Mesendoderm (in vitro differentiated cells): Measurements from ENCODE around the gene ZSWIM6.

Source experiments
- DNase-seq: peaks from one replicate; pipeline ENCODE4 v3.0.0; 2013
- H2AK5ac ChIP-seq: 2 replicates; pipeline ENCODE4 v1.6.1; 2013; ENCODE audit warnings: low read length, inconsistent platforms
- H2BK120ac ChIP-seq: 2 replicates; pipeline ENCODE4 v1.6.1; 2013; ENCODE audit warnings: low read depth, mild to moderate bottlenecking, low read length, moderate library complexity, mixed read lengths
- H2BK15ac ChIP-seq: replicated peaks from 2 replicates; pipeline ENCODE4 v1.6.1; 2013; ENCODE audit warnings: low read depth, mild to moderate bottlenecking, moderate library complexity
- H2BK5ac ChIP-seq: 2 replicates; pipeline ENCODE4 v1.6.1; 2013; ENCODE audit warnings: low read length, inconsistent platforms
- H3K18ac ChIP-seq: 2 replicates; pipeline ENCODE4 v1.6.1; 2013; ENCODE audit warnings: mild to moderate bottlenecking, low read length, mixed read lengths
- H3K23ac ChIP-seq: one replicate; pipeline ENCODE4 v1.6.1; 2013; ENCODE audit warnings: low read length
- H3K27ac ChIP-seq: 2 replicates; pipeline ENCODE4 v1.5.1; 2013; ENCODE audit warnings: low read depth, mild to moderate bottlenecking, inconsistent platforms, low read length, moderate library complexity
- H3K27me3 ChIP-seq: 2 replicates; pipeline ENCODE4 v1.6.1; 2013; ENCODE audit warnings: low read length, control low read depth, mild to moderate bottlenecking, inconsistent platforms; ENCODE audit not compliant: insufficient read depth, poor library complexity
- H3K36me3 ChIP-seq: 2 replicates; pipeline ENCODE4 v1.6.1; 2013; ENCODE audit warnings: low read length, inconsistent platforms; ENCODE audit not compliant: control insufficient read depth, insufficient read depth
- H3K4ac ChIP-seq: one replicate; pipeline ENCODE4 v1.6.1; 2013; ENCODE audit warnings: low read depth, mild to moderate bottlenecking, low read length, moderate library complexity
- H3K4me1 ChIP-seq: 2 replicates; pipeline ENCODE4 v1.6.1; 2013; ENCODE audit warnings: low read depth, low read length, inconsistent platforms; ENCODE audit not compliant: control insufficient read depth
- H3K4me2 ChIP-seq: 2 replicates; pipeline ENCODE4 v1.6.1; 2013; ENCODE audit warnings: low read length
- H3K4me3 ChIP-seq: 2 replicates; pipeline ENCODE4 v1.5.1; 2013; ENCODE audit warnings: mild to moderate bottlenecking, low read length
- H3K56ac ChIP-seq: one replicate; pipeline ENCODE4 v1.6.1; 2013; ENCODE audit warnings: low read length
- H3K79me1 ChIP-seq: 2 replicates; pipeline ENCODE4 v1.6.1; 2013; ENCODE audit warnings: low read length, inconsistent platforms
- H3K79me2 ChIP-seq: 2 replicates; pipeline ENCODE4 v1.6.1; 2013; ENCODE audit warnings: mild to moderate bottlenecking, low read length; ENCODE audit not compliant: control insufficient read depth, insufficient read depth
- H3K9ac ChIP-seq: 2 replicates; pipeline ENCODE4 v1.6.1; 2013; ENCODE audit warnings: low read length, inconsistent platforms
- H4K5ac ChIP-seq: one replicate; pipeline ENCODE4 v1.6.1; 2013; ENCODE audit warnings: low read length
- H4K8ac ChIP-seq: one replicate; pipeline ENCODE4 v1.6.1; 2013; ENCODE audit warnings: low read depth, mild to moderate bottlenecking, control low read depth, low read length, moderate library complexity
- WGBS: extraction: QIAGEN DNeasy Blood & Tissue Kit; methylation state at CpG from one replicate; pipeline ENCODE4 v1.1.7; 2013; ENCODE audit warnings: low lambda C conversion rate, missing lambda C conversion rate; ENCODE audit not compliant: insufficient coverage; ENCODE audit errors: extremely low coverage; 5-methylcytosine and 5-hydroxymethylcytosine counted together

The ZSWIM6 gene

GRCh38 chr5:61352612-61353156, 20.6 kb downstream of the ZSWIM6 start:
- Histone ChIP-seq H3K4me1 (no peaks in the 10 kb centered on the region), H3K56ac (no peak overlapping the region), H2BK5ac (no peak overlapping the region), H3K27ac (no peak overlapping the region), H3K4me3 (no peak overlapping the region), H4K5ac (no peak overlapping the region), H3K4ac (no peak overlapping the region), H3K79me2 (peaks cover 36% of the 10 kb centered on the region), H2BK120ac (no peak overlapping the region), H3K79me1 (peaks cover 23% of the 10 kb centered on the region), H3K4me2 (no peak overlapping the region), H2BK15ac (no peak overlapping the region), H3K18ac (no peak overlapping the region), H3K27me3 (peaks cover 2% of the 10 kb centered on the region), H3K23ac (no peak overlapping the region), H3K36me3 (no peaks in the 10 kb centered on the region), H2AK5ac (no peak overlapping the region), H3K9ac (no peak overlapping the region), H4K8ac (no peak overlapping the region)
- no peak for DNase-seq
- WGBS: no CpG with 5 or more reads among the region's 3 CpGs

- H4K5ac ChIP-seq: no peak overlapping the region
- H4K8ac ChIP-seq: no peak overlapping the region
Observed at GRCh38 chr5:61353293-61353692, 21.2 kb downstream of the ZSWIM6 start.

GRCh38 chr5:61354199-61354598, 22.1 kb downstream of the ZSWIM6 start:
- Histone ChIP-seq H3K4me2 (no peak overlapping the region), H3K4me3 (no peak overlapping the region), H3K36me3 (no peaks in the 10 kb centered on the region), H2BK15ac (no peak overlapping the region), H3K27ac (no peak overlapping the region), H2BK5ac (no peak overlapping the region), H3K27me3 (peaks cover 2% of the 10 kb centered on the region), H3K4ac (no peak overlapping the region), H3K79me1 (peaks cover 23% of the 10 kb centered on the region), H3K4me1 (no peaks in the 10 kb centered on the region), H3K23ac (no peak overlapping the region), H2BK120ac (no peak overlapping the region), H4K8ac (no peak overlapping the region), H3K18ac (no peak overlapping the region), H2AK5ac (no peak overlapping the region), H3K79me2 (peaks cover 41% of the 10 kb centered on the region), H4K5ac (no peak overlapping the region), H3K9ac (no peak overlapping the region), H3K56ac (no peak overlapping the region)
- no peak for DNase-seq
- WGBS: no CpG with 5 or more reads among the region's 2 CpGs

More at GRCh38 chr5:61353293-61353692, 21.2 kb downstream of the ZSWIM6 start:
- no peak overlapping the region for H2AK5ac ChIP-seq
- H3K79me1 ChIP-seq: peaks cover 23% of the 10 kb centered on the region
- no peak overlapping the region for H3K23ac ChIP-seq
- no peak overlapping the region for H3K18ac ChIP-seq
- peaks cover 36% of the 10 kb centered on the region for H3K79me2 ChIP-seq
- H2BK5ac ChIP-seq: no peak overlapping the region
- H3K36me3 ChIP-seq: no peaks in the 10 kb centered on the region
- no peak overlapping the region for H2BK120ac ChIP-seq
- H3K27me3 ChIP-seq: peaks cover 2% of the 10 kb centered on the region
- no peaks in the 10 kb centered on the region for H3K4me1 ChIP-seq
- H3K9ac ChIP-seq: no peak overlapping the region
- H2BK15ac ChIP-seq: no peak overlapping the region
- no peak overlapping the region for H3K4me2 ChIP-seq
- no peak overlapping the region for H3K27ac ChIP-seq
- DNase-seq: no peak
- no peak overlapping the region for H3K56ac ChIP-seq
- whole genome bisulfite sequencing: no CpG with 5 or more reads among the region's 1 CpG
- no peak overlapping the region for H3K4me3 ChIP-seq
- H3K4ac ChIP-seq: no peak overlapping the region

- Histone ChIP-seq H2AK5ac (no peak overlapping the region), H3K4me2 (no peak overlapping the region), H3K79me2 (peaks cover 41% of the 10 kb centered on the region), H3K4ac (no peak overlapping the region), H2BK15ac (no peak overlapping the region), H3K56ac (no peak overlapping the region), H3K4me1 (peaks cover 8% of the 10 kb centered on the region), H3K18ac (no peak overlapping the region), H3K79me1 (peaks cover 27% of the 10 kb centered on the region), H3K4me3 (no peak overlapping the region), H4K8ac (no peak overlapping the region), H2BK120ac (no peak overlapping the region), H3K36me3 (no peaks in the 10 kb centered on the region), H3K27me3 (peaks cover 2% of the 10 kb centered on the region), H3K27ac (no peak overlapping the region), H3K9ac (no peak overlapping the region), H3K23ac (no peak overlapping the region), H2BK5ac (no peak overlapping the region), H4K5ac (no peak overlapping the region)
- no CpG with 5 or more reads among the region's 2 CpGs for WGBS
- peak; percentile 75 for DNase-seq
Observed at GRCh38 chr5:61357745-61358144, 25.7 kb downstream of the ZSWIM6 start.

- H3K79me2 ChIP-seq: peaks cover 38% of the 10 kb centered on the region
- no peak overlapping the region for H4K8ac ChIP-seq
- H3K36me3 ChIP-seq: no peaks in the 10 kb centered on the region
- no peak overlapping the region for H3K9ac ChIP-seq
- no peak overlapping the region for H2BK15ac ChIP-seq
- no peak overlapping the region for H3K4ac ChIP-seq
- no peak overlapping the region for H3K4me3 ChIP-seq
- H3K27me3 ChIP-seq: no peaks in the 10 kb centered on the region
- H3K23ac ChIP-seq: no peak overlapping the region
- no peak overlapping the region for H2AK5ac ChIP-seq
- H3K56ac ChIP-seq: no peak overlapping the region
- H4K5ac ChIP-seq: no peak overlapping the region
- no peak overlapping the region for H2BK120ac ChIP-seq
- DNase-seq: peak; percentile 62
- H3K79me1 ChIP-seq: peaks cover 30% of the 10 kb centered on the region
- WGBS: no CpG with 5 or more reads among the region's 2 CpGs
- no peak overlapping the region for H3K27ac ChIP-seq
- no peak overlapping the region for H3K4me2 ChIP-seq
- H3K18ac ChIP-seq: no peak overlapping the region
- H3K4me1 ChIP-seq: peaks cover 8% of the 10 kb centered on the region
- H2BK5ac ChIP-seq: no peak overlapping the region
Observed at GRCh38 chr5:61362796-61363368, 30.8 kb downstream of the ZSWIM6 start.
